HCT116 (cell line): ENCODE data around the gene GMDS. TPM values are rescaled to one million over a fixed set of nuclear protein-coding genes. Genes with fewer than 3 reads are reported as not detected.

ENCODE experiments used
- ATAC-seq: fragments of 200-7000 bp; cut with Tn5 transposase; 2 replicates; pipeline ENCODE4 v1.9.1; 2020; ENCODE audit warnings: mild to moderate bottlenecking, moderate library complexity
- BruUV-seq: library from RNA; stranded (reverse); fragments of 400-500 nt; replicated peaks from 2 replicates; lab custom pipeline; 2021; lab: Mats Ljungman, UMichigan
- CTCF ChIA-PET: fragments of 300-600 bp; sonication (Branson Sonifier 250); formaldehyde crosslinking; loops from one replicate; lab custom pipeline; 2021; ENCODE audit warnings: antibody characterized with exemption; lab: Charles Lee
- POLR2A ChIA-PET: fragments of 300-600, 350-600 bp; sonication (Branson Sonifier 250); formaldehyde crosslinking; loops from one replicate; lab custom pipeline; 2021; ENCODE audit warnings: antibody characterized with exemption; lab: Charles Lee
- RAD21 ChIA-PET, 2 experiments: fragments of 300-600 bp; sonication (Branson Sonifier 250); formaldehyde crosslinking; loops; one replicate each; lab custom pipeline; 2023; ENCODE audit warnings: low total read pairs in 2 of 2; ENCODE audit not compliant: uncharacterized antibody in 2 of 2, unreplicated experiment in 2 of 2, low non-redundant PET in 1 of 2; lab: Charles Lee
- DNase-seq: peaks from one replicate; pipeline ENCODE4 v3.0.0-alpha.2; 2010; ENCODE audit warnings: low read depth, low spot score
- H2AFZ ChIP-seq: fragments of 200-600 bp; shearing (Covaris generic), sonication (generic); 2 replicates; pipeline ENCODE4 v1.6.1; 2017; ENCODE audit warnings: low read depth, mixed run types, mixed read lengths, antibody characterized with exemption, low read length; ENCODE audit not compliant: poor library complexity, severe bottlenecking
- H3K27ac ChIP-seq: 2 replicates; pipeline ENCODE4 v1.5.1; 2012; ENCODE audit warnings: low read depth, low read length
- H3K27me3 ChIP-seq: fragments of 200-600 bp; sonication (generic); 2 replicates; pipeline ENCODE4 v1.6.1; 2016; ENCODE audit warnings: mixed run types, low read length, mixed read lengths; ENCODE audit not compliant: insufficient read depth
- H3K36me3 ChIP-seq, 2 experiments: fragments of 200-500 bp in 1 of 2; fragments of 200-600 bp in 1 of 2; sonication (Bioruptor generic) in 1 of 2; sonication (generic) in 1 of 2; 2 replicates each; pipeline versions ENCODE4 v1.5.1 to v1.6.1; 2014 to 2016; ENCODE audit warnings: low read length in 2 of 2, inconsistent platforms in 1 of 2, mixed read lengths in 1 of 2, mixed run types in 1 of 2; ENCODE audit not compliant: insufficient read depth in 2 of 2, control insufficient read depth in 1 of 2
- H3K4me1 ChIP-seq, 2 experiments: fragments of 200-600 bp in 1 of 2; sonication (generic) in 1 of 2; 2 replicates each; pipeline versions ENCODE4 v1.5.1 to v1.6.1; 2012 to 2017; ENCODE audit warnings: low read length in 2 of 2, inconsistent platforms in 1 of 2, mild to moderate bottlenecking in 1 of 2, mixed read lengths in 1 of 2, mixed run types in 1 of 2, moderate library complexity in 1 of 2; ENCODE audit not compliant: insufficient read depth in 2 of 2, control insufficient read depth in 1 of 2
- H3K4me2 ChIP-seq: fragments of 200-600 bp; sonication (generic); 2 replicates; pipeline ENCODE4 v1.6.1; 2017; ENCODE audit warnings: mixed run types, low read length, mixed read lengths
- H3K4me3 ChIP-seq, 2 experiments: fragments of 200-600 bp in 1 of 2; sonication (generic) in 1 of 2; replicated peaks in 1 of 2; 2 replicates each; pipeline ENCODE4 v1.5.1; 2011 to 2016; ENCODE audit warnings: low read length in 2 of 2, control low read depth in 1 of 2, low read depth in 1 of 2, mild to moderate bottlenecking in 1 of 2, mixed read lengths in 1 of 2, mixed run types in 1 of 2
- H3K79me2 ChIP-seq: fragments of 200-600 bp; sonication (generic); 2 replicates; pipeline ENCODE4 v1.6.1; 2017; ENCODE audit warnings: mild to moderate bottlenecking, mixed run types, low read length, moderate library complexity, mixed read lengths; ENCODE audit not compliant: insufficient read depth
- H3K9ac ChIP-seq: fragments of 200-600 bp; sonication (generic); 2 replicates; pipeline ENCODE4 v1.6.1; 2016; ENCODE audit warnings: low read length, mixed read lengths
- H3K9me2 ChIP-seq: fragments of 200-600 bp; sonication (generic), shearing (Covaris generic); 2 replicates; pipeline ENCODE4 v1.6.1; 2017; ENCODE audit warnings: mixed run types, mild to moderate bottlenecking, moderate library complexity; ENCODE audit not compliant: insufficient read depth
- H3K9me3 ChIP-seq, 2 experiments: fragments of 200-500 bp in 1 of 2; fragments of 200-600 bp in 1 of 2; sonication (Bioruptor generic) in 1 of 2; sonication (generic) in 1 of 2; 2 replicates each; pipeline ENCODE4 v1.6.1; 2014 to 2017; ENCODE audit warnings: low read length in 2 of 2, mixed read lengths in 2 of 2, inconsistent platforms in 1 of 2, low read depth in 1 of 2, mild to moderate bottlenecking in 1 of 2, mixed run types in 1 of 2, moderate library complexity in 1 of 2; ENCODE audit not compliant: control insufficient read depth in 1 of 2, insufficient read depth in 1 of 2
- H4K20me1 ChIP-seq: fragments of 200-600 bp; sonication (generic), shearing (Covaris generic); 2 replicates; pipeline ENCODE4 v1.6.1; 2017; ENCODE audit warnings: mixed run types, mild to moderate bottlenecking, moderate library complexity; ENCODE audit not compliant: insufficient read depth
- CEBPB ChIP-seq: IDR thresholded peaks from 2 replicates; pipeline ENCODE4 v1.6.1; 2012; ENCODE audit warnings: low read depth
- EGR1 ChIP-seq: IDR thresholded peaks from 2 replicates; pipeline ENCODE4 v1.6.1; 2012; ENCODE audit warnings: low read depth
- JUND ChIP-seq: IDR thresholded peaks from 2 replicates; pipeline ENCODE4 v1.6.1; 2012
- POLR2AphosphoS5 ChIP-seq: IDR thresholded peaks from 2 replicates; pipeline ENCODE4 v1.6.1; 2011; ENCODE audit warnings: mild to moderate bottlenecking, low read depth, low read length, moderate library complexity
- RAD21 ChIP-seq: IDR thresholded peaks from 2 replicates; pipeline ENCODE4 v1.6.1; 2012; ENCODE audit warnings: low read depth, mild to moderate bottlenecking
- SP1 ChIP-seq: IDR thresholded peaks from 2 replicates; pipeline ENCODE4 v1.6.1; 2012; ENCODE audit warnings: low read depth
- intact Hi-C: fragments of 100-400 bp; cut with micrococcal nuclease; formaldehyde crosslinking; loops from 2 replicates; pipeline ENCODE4 v1.10.0; 2022
- total RNA-seq: library from RNA; stranded (reverse); gene quantifications from one replicate; pipeline ENCODE4 v1.2.1, GENCODE V29; 2021; ENCODE audit not compliant: unreplicated experiment
- TF ChIP-seq, protein P1 (sequence below): IDR thresholded peaks from 2 replicates; pipeline ENCODE4 v1.6.1; 2012

GMDS gene
- total RNA-seq, 1 experiment from 2014 or later, result 34.4 TPM

DNA sequence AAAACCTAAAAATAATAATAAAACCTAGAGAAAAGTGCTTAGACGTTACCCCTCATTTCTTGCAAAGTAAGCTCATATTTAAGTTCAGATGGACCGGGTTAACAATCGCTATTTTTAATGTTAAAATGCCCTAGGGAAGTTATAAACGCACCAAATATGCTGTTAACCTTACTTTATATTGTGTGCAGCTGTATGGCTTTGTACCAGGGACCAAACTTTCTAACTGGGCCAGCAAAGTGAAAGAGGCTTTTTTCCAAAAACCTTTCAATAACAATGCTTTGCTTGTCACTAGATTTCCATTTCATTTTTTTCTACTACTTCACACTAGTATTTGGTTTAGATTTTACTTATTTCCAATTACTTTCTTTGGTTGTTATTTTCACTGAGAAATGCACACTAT, 387.2 kb downstream of the GMDS start:
- Histone ChIP-seq H3K27ac (no peak overlapping the region), H3K79me2 (no peaks in the 10 kb centered on the region)
- intact Hi-C loops, result no loop called here
- CTCF ChIA-PET, result no interaction called here
- TF ChIP-seq SP1 (no peak), JUND (no peak), EGR1 (no peak), CEBPB (no peak), RAD21 (no peak)
- TF ChIP-seq, protein P1, sequence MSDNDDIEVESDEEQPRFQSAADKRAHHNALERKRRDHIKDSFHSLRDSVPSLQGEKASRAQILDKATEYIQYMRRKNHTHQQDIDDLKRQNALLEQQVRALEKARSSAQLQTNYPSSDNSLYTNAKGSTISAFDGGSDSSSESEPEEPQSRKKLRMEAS, result no peak
- TF ChIP-seq, all 23 proteins: peak for 0
- Histone ChIP-seq H2AFZ (no peak overlapping the region), H4K20me1 (no peaks in the 10 kb centered on the region), H3K27me3 (no peaks in the 10 kb centered on the region), H3K9me3 (no peaks in the 10 kb centered on the region), H3K4me1 (no peaks in the 10 kb centered on the region), H3K9me2 (no peaks in the 10 kb centered on the region), H3K4me3 (no peak overlapping the region), H3K4me2 (no peak overlapping the region), H3K36me3 (no peaks in the 10 kb centered on the region), H3K9ac (no peak overlapping the region)
- RAD21 ChIA-PET, result no interaction called here
- POLR2A ChIA-PET, result no interaction called here
- BruUV-seq, result no TSS peak
- DNase-seq, result no peak
- ATAC-seq, result no peak

DNA sequence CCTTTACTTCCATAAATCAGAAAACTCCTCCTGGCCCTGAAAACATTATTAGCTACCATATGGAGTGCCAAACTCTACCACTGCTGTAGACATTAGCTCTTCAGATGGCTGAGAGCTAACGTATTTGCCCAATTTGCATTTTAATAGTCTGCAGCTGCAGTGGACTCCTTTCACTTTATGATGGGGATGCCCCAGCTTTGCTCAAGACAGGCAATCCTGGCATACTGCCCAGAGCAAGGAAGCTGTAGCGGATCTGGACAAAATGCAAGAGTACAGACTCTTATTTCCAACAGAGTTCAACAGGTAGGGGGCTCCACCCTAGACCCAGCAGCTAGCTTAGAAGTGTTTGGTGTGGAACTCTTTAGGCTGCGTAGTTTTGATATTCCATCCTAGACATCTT, 389.0 kb downstream of the GMDS start:
- BruUV-seq, result no TSS peak
- H3K4me3 ChIP-seq, result no peak overlapping the region
- H3K9me3 ChIP-seq, result no peaks in the 10 kb centered on the region
- H3K9me2 ChIP-seq, result no peaks in the 10 kb centered on the region
- ATAC-seq, result no peak
- H3K27me3 ChIP-seq, result no peaks in the 10 kb centered on the region
- H3K4me1 ChIP-seq, result no peaks in the 10 kb centered on the region
- H4K20me1 ChIP-seq, result no peaks in the 10 kb centered on the region
- H3K27ac ChIP-seq, result no peak overlapping the region
- no peak for DNase-seq
- no peak overlapping the region for H3K4me2 ChIP-seq
- H3K9ac ChIP-seq, result no peak overlapping the region
- TF ChIP-seq RAD21 (no peak), EGR1 (no peak), POLR2AphosphoS5 (no peak)
- ChIA-PET RAD21 (no interaction called here), POLR2A (interaction anchor here (0.6 kb wide), 1 partner anchor 133 kb away, joined by 3 read pairs; no protein-coding TSS in a partner anchor), CTCF (no interaction called here)
- H3K36me3 ChIP-seq, result no peaks in the 10 kb centered on the region
- no peak overlapping the region for H2AFZ ChIP-seq
- intact Hi-C loops, result no loop called here
- H3K79me2 ChIP-seq, result no peaks in the 10 kb centered on the region
